SK-N-MC (cell line): ENCODE results near the gene PDX1.
A peak's percentile ranks its signal among the peaks of the same experiment; 100 is the strongest.

Experiments
- DNase-seq: peaks from one replicate; pipeline ENCODE4 v3.0.0-alpha.2; 2011; ENCODE audit warnings: low read depth, low spot score
- H3K27ac ChIP-seq: fragments of 200-600 bp; sonication (generic); 2 replicates; pipeline ENCODE4 v1.5.1; 2016; ENCODE audit warnings: mixed run types
- H3K36me3 ChIP-seq: fragments of 200-600 bp; sonication (generic); 2 replicates; pipeline ENCODE4 v1.6.1; 2017; ENCODE audit warnings: antibody characterized with exemption, low read length, mixed read lengths; ENCODE audit not compliant: insufficient read depth
- H3K4me3 ChIP-seq: fragments of 200-600 bp; sonication (generic); 2 replicates; pipeline ENCODE4 v1.5.1; 2016
- H3K9ac ChIP-seq: fragments of 200-600 bp; sonication (generic); 2 replicates; pipeline ENCODE4 v1.8.0; 2017; ENCODE audit warnings: mixed run types, mixed read lengths; ENCODE audit not compliant: insufficient read length
- H3K9me3 ChIP-seq: fragments of 200-600 bp; sonication (generic); 2 replicates; pipeline ENCODE4 v1.6.1; 2017; ENCODE audit warnings: low read depth, mild to moderate bottlenecking, antibody characterized with exemption, low read length, moderate library complexity, mixed read lengths
- EZH2 ChIP-seq: fragments of 200-600 bp; sonication (generic); IDR thresholded peaks from one replicate; pipeline ENCODE4 v1.6.1; 2017; ENCODE audit warnings: antibody characterized with exemption
- FOXP2 ChIP-seq: optimal IDR thresholded peaks from 2 replicates; pipeline ENCODE3; 2011; ENCODE audit warnings: mild to moderate bottlenecking, moderate library complexity; ENCODE audit not compliant: insufficient read depth; ENCODE audit errors: extremely low read length, control extremely low read depth
- POLR2AphosphoS5 ChIP-seq: IDR thresholded peaks from 2 replicates; pipeline ENCODE4 v1.6.1; 2012; ENCODE audit warnings: mild to moderate bottlenecking, low read depth, low read length, borderline replicate concordance

Gene PDX1

DNA sequence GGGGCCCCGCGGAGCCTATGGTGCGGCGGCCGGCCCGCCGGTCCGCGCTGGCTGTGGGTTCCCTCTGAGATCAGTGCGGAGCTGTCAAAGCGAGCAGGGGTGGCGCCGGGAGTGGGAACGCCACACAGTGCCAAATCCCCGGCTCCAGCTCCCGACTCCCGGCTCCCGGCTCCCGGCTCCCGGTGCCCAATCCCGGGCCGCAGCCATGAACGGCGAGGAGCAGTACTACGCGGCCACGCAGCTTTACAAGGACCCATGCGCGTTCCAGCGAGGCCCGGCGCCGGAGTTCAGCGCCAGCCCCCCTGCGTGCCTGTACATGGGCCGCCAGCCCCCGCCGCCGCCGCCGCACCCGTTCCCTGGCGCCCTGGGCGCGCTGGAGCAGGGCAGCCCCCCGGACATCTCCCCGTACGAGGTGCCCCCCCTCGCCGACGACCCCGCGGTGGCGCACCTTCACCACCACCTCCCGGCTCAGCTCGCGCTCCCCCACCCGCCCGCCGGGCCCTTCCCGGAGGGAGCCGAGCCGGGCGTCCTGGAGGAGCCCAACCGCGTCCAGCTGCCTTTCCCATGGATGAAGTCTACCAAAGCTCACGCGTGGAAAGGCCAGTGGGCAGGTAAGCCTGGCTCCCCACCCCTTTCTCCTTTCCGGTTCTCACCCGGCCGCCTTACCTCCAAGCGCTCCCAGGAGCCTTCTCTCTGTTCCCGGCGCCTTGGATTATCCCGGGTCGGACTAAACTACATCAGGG is at the start of gene PDX1:
TSS of gene PDX1 (plus strand) at position 67 of the 743 bp plus-strand sequence. CDS start at position 206, 139 bp downstream.
- H3K9me3 ChIP-seq, result no peaks in the 10 kb centered on the region
- H3K27ac ChIP-seq, result no peak within 1 kb of the TSS
- DNase-seq, result no peak
- peak within 1 kb of the TSS; percentile 12; the same call in 1 of the 2 replicates for H3K4me3 ChIP-seq
- no peak for TF ChIP-seq FOXP2
- TF ChIP-seq EZH2, result peak; percentile 12
- no peak for TF ChIP-seq POLR2AphosphoS5
- no peaks in the 10 kb centered on the region for H3K36me3 ChIP-seq
- no peak within 1 kb of the TSS for H3K9ac ChIP-seq

GRCh38 chr13:27878274-27878673 is 41.5 kb upstream of the PDX1 start:
- no peak overlapping the region for H3K9ac ChIP-seq
- H3K27ac ChIP-seq, result no peak overlapping the region
- H3K9me3 ChIP-seq, result no peaks in the 10 kb centered on the region
- no peak overlapping the region for H3K4me3 ChIP-seq
- TF ChIP-seq FOXP2 (no peak), POLR2AphosphoS5 (no peak), EZH2 (no peak)
- no peak for DNase-seq
- no peaks in the 10 kb centered on the region for H3K36me3 ChIP-seq

DNA sequence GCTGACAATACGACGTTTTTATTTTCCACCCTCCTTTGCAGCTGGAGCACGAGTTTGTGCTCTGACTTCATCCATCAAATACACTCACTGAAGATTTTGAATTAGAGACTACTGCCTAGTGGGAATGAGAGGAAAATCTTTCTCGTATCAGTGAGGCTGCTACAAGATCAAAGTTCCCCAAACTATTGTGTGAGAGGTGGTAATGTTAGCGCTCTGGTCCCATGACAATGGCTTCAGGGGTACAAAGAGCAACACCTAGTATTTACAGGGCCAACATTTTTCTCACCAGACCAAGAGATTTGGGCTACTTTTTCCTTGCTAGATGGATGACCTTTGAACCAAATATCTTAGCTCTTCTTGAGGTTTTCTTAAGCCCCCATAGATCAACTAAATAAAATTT is 30.3 kb upstream of the PDX1 start:
- Histone ChIP-seq H3K4me3 (no peak overlapping the region), H3K9me3 (no peaks in the 10 kb centered on the region), H3K9ac (no peak overlapping the region), H3K36me3 (no peaks in the 10 kb centered on the region), H3K27ac (no peak overlapping the region)
- TF ChIP-seq POLR2AphosphoS5 (no peak), FOXP2 (no peak), EZH2 (no peak)
- no peak for DNase-seq

DNA sequence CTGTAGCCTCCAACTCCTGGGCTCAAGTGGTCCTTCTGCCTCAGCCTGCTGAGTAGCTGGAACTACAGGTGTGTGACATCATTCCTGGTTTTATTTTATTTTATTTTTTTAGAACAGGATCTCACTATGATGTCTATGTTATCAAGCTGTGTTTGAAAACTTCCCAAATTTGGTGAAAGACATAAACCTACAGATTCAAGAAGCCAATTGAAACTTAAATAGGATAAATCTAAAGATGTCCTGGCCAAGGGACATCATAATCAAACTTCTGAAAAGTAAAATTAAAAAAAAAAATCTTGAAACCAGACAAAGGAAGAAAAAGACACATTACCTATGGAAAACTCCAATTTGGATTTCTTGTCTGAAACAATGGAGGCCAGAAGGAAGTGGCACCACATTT is 23.1 kb upstream of the PDX1 start:
- no peak for TF ChIP-seq FOXP2
- no peak for TF ChIP-seq POLR2AphosphoS5
- no peak for TF ChIP-seq EZH2
- H3K27ac ChIP-seq, result no peak overlapping the region
- no peaks in the 10 kb centered on the region for H3K36me3 ChIP-seq
- no peak for DNase-seq
- no peak overlapping the region for H3K4me3 ChIP-seq
- no peaks in the 10 kb centered on the region for H3K9me3 ChIP-seq
- no peak overlapping the region for H3K9ac ChIP-seq

DNA sequence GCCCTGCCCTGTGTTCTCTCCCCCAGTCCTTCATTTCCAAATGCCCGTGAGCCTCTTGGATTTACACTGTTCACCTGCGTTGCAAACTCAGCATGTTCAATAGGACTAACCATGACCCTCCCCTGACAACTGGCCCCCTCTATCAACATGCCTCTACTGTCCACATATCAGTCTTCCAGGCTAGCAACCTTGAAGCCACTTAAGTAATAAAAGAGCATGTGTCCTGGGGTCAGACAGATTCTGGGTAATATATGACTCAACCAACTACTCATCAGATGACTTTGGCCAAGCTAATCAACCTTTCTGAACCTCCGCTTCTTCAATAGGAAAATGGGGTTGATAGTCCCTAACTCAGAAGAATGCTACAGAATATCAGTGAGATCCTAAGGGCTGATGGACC is 15.1 kb upstream of the PDX1 start:
- Histone ChIP-seq H3K9ac (no peak overlapping the region), H3K4me3 (no peak overlapping the region), H3K9me3 (no peaks in the 10 kb centered on the region), H3K27ac (no peak overlapping the region), H3K36me3 (no peaks in the 10 kb centered on the region)
- no peak for DNase-seq
- TF ChIP-seq FOXP2, result no peak
- no peak for TF ChIP-seq POLR2AphosphoS5
- TF ChIP-seq EZH2, result no peak

GRCh38 chr13:27905650-27906049 is 14.2 kb upstream of the PDX1 start:
- H3K9ac ChIP-seq, result no peak overlapping the region
- peak; percentile 56 for DNase-seq
- H3K9me3 ChIP-seq, result no peaks in the 10 kb centered on the region
- H3K4me3 ChIP-seq, result peak overlapping the region; percentile 12
- no peak overlapping the region for H3K27ac ChIP-seq
- H3K36me3 ChIP-seq, result no peaks in the 10 kb centered on the region
- TF ChIP-seq POLR2AphosphoS5 (no peak), EZH2 (no peak), FOXP2 (no peak)

DNA sequence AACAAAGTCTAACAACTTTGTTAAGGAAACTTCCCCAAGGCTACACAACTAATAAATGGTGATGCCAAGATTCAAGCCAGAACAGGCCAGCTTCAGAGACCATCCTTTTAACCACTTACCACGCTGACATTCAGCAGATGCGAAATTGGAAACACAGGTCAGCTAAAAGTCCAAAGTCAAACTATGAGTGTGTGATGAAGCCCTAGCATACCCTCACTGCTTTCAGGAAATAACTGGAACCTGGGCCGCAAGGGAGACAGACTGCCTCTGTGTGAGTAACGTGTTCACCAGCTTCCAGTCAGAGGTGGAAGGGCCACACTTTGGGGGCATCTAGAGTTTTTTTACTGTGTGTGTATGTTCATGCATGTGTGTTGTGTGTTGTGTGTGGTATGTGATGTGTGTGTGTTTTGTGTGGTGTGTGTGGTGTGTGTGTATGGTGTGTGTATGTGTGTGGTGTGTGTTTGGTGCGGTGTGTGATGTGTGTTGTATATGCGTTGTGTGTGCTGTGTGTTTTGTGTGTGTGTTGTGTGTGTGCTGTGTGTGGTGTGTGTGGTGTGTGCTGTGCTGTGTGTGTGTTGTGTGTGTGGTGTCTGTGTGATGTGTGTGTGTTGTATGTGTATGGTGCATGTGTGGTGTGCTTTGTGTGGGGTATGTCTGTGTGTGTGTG is 12.5 kb upstream of the PDX1 start:
- H3K4me3 ChIP-seq, result no peak overlapping the region
- H3K27ac ChIP-seq, result no peak overlapping the region
- no peaks in the 10 kb centered on the region for H3K9me3 ChIP-seq

DNA sequence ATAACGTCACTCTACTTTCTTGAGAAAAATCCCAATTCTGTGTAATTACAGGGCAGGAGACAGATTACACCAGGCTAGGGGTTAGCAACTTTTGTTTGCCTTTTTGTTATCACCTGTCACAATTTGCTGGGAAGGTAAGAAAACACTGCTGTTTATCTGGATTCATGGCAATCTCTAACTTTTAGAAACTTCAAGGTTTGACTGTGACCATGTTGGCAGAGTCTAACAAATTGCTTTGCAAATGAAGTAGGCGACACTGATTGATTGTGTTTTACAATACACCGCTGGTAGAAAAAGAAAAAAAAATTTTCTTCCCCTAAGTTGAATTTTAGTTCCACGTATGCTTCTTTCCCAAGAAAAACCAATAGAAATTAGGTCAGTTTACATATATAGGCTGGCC is 10.4 kb upstream of the PDX1 start:
- H3K9me3 ChIP-seq, result no peaks in the 10 kb centered on the region
- H3K9ac ChIP-seq, result no peak overlapping the region
- TF ChIP-seq EZH2 (no peak), POLR2AphosphoS5 (no peak), FOXP2 (no peak)
- DNase-seq, result no peak
- H3K4me3 ChIP-seq, result no peak overlapping the region
- no peaks in the 10 kb centered on the region for H3K36me3 ChIP-seq
- no peak overlapping the region for H3K27ac ChIP-seq

More for the DNA sequence above, 12.5 kb upstream of the PDX1 start:
- no peak overlapping the region for H3K9ac ChIP-seq
- no peak for DNase-seq
- TF ChIP-seq POLR2AphosphoS5 (no peak), EZH2 (no peak), FOXP2 (no peak)
- H3K36me3 ChIP-seq, result no peaks in the 10 kb centered on the region
